HEK293T (cell line): ENCODE data around the gene OR2D3.
A peak's percentile ranks its signal among the peaks of the same experiment; 100 is the strongest.

Experiments used
- CTCF ChIA-PET: fragments of 350-600 bp; formaldehyde crosslinking; extraction: SDS; loops from one replicate; lab custom pipeline; 2021; ENCODE audit warnings: antibody characterized with exemption, inconsistent platforms; lab: Yijun Ruan, JAX
- POLR2A ChIA-PET: fragments of 350-600 bp; formaldehyde crosslinking; extraction: SDS; loops from one replicate; lab custom pipeline; 2020; ENCODE audit warnings: antibody characterized with exemption, inconsistent platforms; lab: Yijun Ruan, JAX
- DNase-seq: peaks from one replicate; pipeline ENCODE4 v3.0.0; 2012; ENCODE audit warnings: mixed read lengths; ENCODE audit errors: extremely low spot score
- ARNT ChIP-seq: fragments of 450-650 bp; IDR thresholded peaks from 2 replicates; pipeline ENCODE4 v1.6.1; 2017; ENCODE audit warnings: mild to moderate bottlenecking
- BHLHE40 ChIP-seq: fragments of 450-650 bp; IDR thresholded peaks from 2 replicates; pipeline ENCODE4 v1.6.1; 2016; ENCODE audit warnings: mild to moderate bottlenecking, moderate library complexity, borderline replicate concordance
- CTBP1 ChIP-seq: fragments of 450-650 bp; IDR thresholded peaks from 2 replicates; pipeline ENCODE4 v1.6.1; 2016; ENCODE audit warnings: borderline replicate concordance
- ELF4 ChIP-seq: fragments of 450-650 bp; IDR thresholded peaks from 2 replicates; pipeline ENCODE4 v1.6.1; 2017; ENCODE audit warnings: antibody characterized with exemption
- FOXA1 ChIP-seq: fragments of 450-650 bp; IDR thresholded peaks from 2 replicates; pipeline ENCODE4 v1.6.1; 2016; ENCODE audit warnings: mild to moderate bottlenecking
- FOXK2 ChIP-seq: fragments of 450-650 bp; IDR thresholded peaks from 2 replicates; pipeline ENCODE4 v1.6.1; 2016; ENCODE audit warnings: mild to moderate bottlenecking
- FOXM1 ChIP-seq: fragments of 450-650 bp; IDR thresholded peaks from 2 replicates; pipeline ENCODE4 v1.6.1; 2017; ENCODE audit warnings: mild to moderate bottlenecking, borderline replicate concordance
- HDGF ChIP-seq: fragments of 450-650 bp; IDR thresholded peaks from 2 replicates; pipeline ENCODE4 v1.6.1; 2017; ENCODE audit warnings: antibody characterized with exemption, borderline replicate concordance
- L3MBTL2 ChIP-seq: fragments of 450-650 bp; conservative IDR thresholded peaks from 2 replicates; pipeline ENCODE4 v1.6.1; 2016; ENCODE audit warnings: mild to moderate bottlenecking
- LEF1 ChIP-seq: fragments of 450-650 bp; IDR thresholded peaks from 2 replicates; pipeline ENCODE4 v1.6.1; 2017; ENCODE audit warnings: mild to moderate bottlenecking, borderline replicate concordance
- NFRKB ChIP-seq: fragments of 450-650 bp; IDR thresholded peaks from 2 replicates; pipeline ENCODE4 v1.6.1; 2016; ENCODE audit warnings: mild to moderate bottlenecking, moderate library complexity
- PKNOX1 ChIP-seq: fragments of 450-650 bp; IDR thresholded peaks from 2 replicates; pipeline ENCODE4 v1.6.1; 2016
- SP1 ChIP-seq: fragments of 450-650 bp; IDR thresholded peaks from 2 replicates; pipeline ENCODE4 v1.6.1; 2017
- SUZ12 ChIP-seq: fragments of 450-650 bp; IDR thresholded peaks from 2 replicates; pipeline ENCODE4 v1.6.1; 2016; ENCODE audit warnings: mild to moderate bottlenecking
- TARDBP ChIP-seq: fragments of 450-650 bp; IDR thresholded peaks from 2 replicates; pipeline ENCODE4 v1.6.1; 2016
- ZNF384 ChIP-seq: fragments of 450-650 bp; IDR thresholded peaks from 2 replicates; pipeline ENCODE4 v1.6.1; 2016

OR2D3 gene

GRCh38 chr11:6925636-6926207 is 4.9 kb downstream of the OR2D3 start:
- POLR2A ChIA-PET = interaction anchor here (1.0 to 1.5 kb wide), 8 partner anchors 13 to 95 kb away, joined by 3 to 8 read pairs (median 4); partner anchors contain the start of genes NLRP14 and ZNF214
- TF ChIP-seq FOXA1 (no peak), NFRKB (no peak), CTBP1 (no peak), TARDBP (no peak), FOXK2 (no peak), SUZ12 (no peak), SP1 (no peak), PKNOX1 (no peak), ZNF384 (no peak)
- CTCF ChIA-PET = no interaction called here
- no peak for DNase-seq

- POLR2A ChIA-PET = interaction anchor here (1.0 to 1.5 kb wide), 11 partner anchors 13 to 588 kb away, joined by 3 to 8 read pairs (median 4); partner anchors contain the start of genes NLRP14, PPFIBP2 and ZNF214
- TF ChIP-seq L3MBTL2 (peak; percentile 83), TARDBP (no peak)
- CTCF ChIA-PET = interaction anchor here (0.6 kb wide), 1 partner anchor 249 kb away, joined by 5 read pairs; no protein-coding TSS in a partner anchor
- DNase-seq = peak; percentile 86
Observed at GRCh38 chr11:6926208-6927029, 5.6 kb downstream of the OR2D3 start, which contains the start of gene ZNF215. Gene ZNF215 (plus strand): TSS chr11:6926426. CDS start chr11:6932273, 5,847 bp downstream.

- POLR2A ChIA-PET = interaction anchor here (1.0 to 1.5 kb wide), 8 partner anchors 12 to 587 kb away, joined by 3 to 8 read pairs (median 4); partner anchors contain the start of gene PPFIBP2
- no peak for TF ChIP-seq LEF1
- TF ChIP-seq SP1 = no peak
- TF ChIP-seq FOXK2 = no peak
- TF ChIP-seq FOXM1 = no peak
- DNase-seq = no peak
- CTCF ChIA-PET = no interaction called here
Observed at GRCh38 chr11:6927030-6927617, 6.3 kb downstream of the OR2D3 start.

GRCh38 chr11:6928916-6929315 is 8.1 kb downstream of the OR2D3 start:
- no peak for DNase-seq
- ChIA-PET CTCF (no interaction called here), POLR2A (interaction anchor here (1.5 kb wide), 1 partner anchor 117 kb away, joined by 3 read pairs; no protein-coding TSS in a partner anchor)
- TF ChIP-seq NFRKB (no peak), L3MBTL2 (no peak), ARNT (no peak), SUZ12 (no peak), FOXM1 (no peak), TARDBP (no peak), FOXA1 (no peak), ELF4 (no peak), PKNOX1 (no peak), ZNF384 (no peak), CTBP1 (no peak), HDGF (no peak), LEF1 (no peak), SP1 (no peak), FOXK2 (no peak), BHLHE40 (no peak)

- no peak for DNase-seq
- POLR2A ChIA-PET = no interaction called here
- CTCF ChIA-PET = no interaction called here
- TF ChIP-seq FOXK2 (no peak), FOXM1 (no peak), L3MBTL2 (no peak), HDGF (no peak), BHLHE40 (no peak), CTBP1 (no peak), LEF1 (no peak), PKNOX1 (no peak), NFRKB (no peak), SUZ12 (no peak), TARDBP (no peak), ARNT (no peak), SP1 (no peak), ZNF384 (no peak)
Observed at GRCh38 chr11:6931146-6931713, 10.4 kb downstream of the OR2D3 start.
